Smooth muscle cell (in vitro differentiated cells): ENCODE measurements around the gene EMC1. TPM values are rescaled to one million over a fixed set of nuclear protein-coding genes. Genes with fewer than 3 reads are reported as not detected.

ENCODE experiments used
- DNase-seq: peaks from one replicate; lab custom pipeline; 2025; ENCODE audit not compliant: unreplicated experiment; lab: John Stamatoyannopoulos, UW
- H2AFZ ChIP-seq: fragments of 200-600 bp; sonication (generic); 2 replicates; pipeline ENCODE4 v1.6.0; 2016; ENCODE audit warnings: antibody characterized with exemption, low read depth, mild to moderate bottlenecking
- H3F3A ChIP-seq: fragments of 200-600 bp; sonication (generic); 2 replicates; pipeline ENCODE4 v1.6.0; 2017; ENCODE audit warnings: antibody characterized with exemption, low read depth
- H3K27ac ChIP-seq: fragments of 200-600 bp; sonication (generic); 2 replicates; pipeline ENCODE4 v1.5.1; 2016; ENCODE audit warnings: low read depth, mild to moderate bottlenecking
- H3K27me3 ChIP-seq: fragments of 200-600 bp; sonication (generic); 2 replicates; pipeline ENCODE4 v1.6.1; 2016; ENCODE audit warnings: low read depth, mild to moderate bottlenecking
- H3K36me3 ChIP-seq: fragments of 200-600 bp; sonication (generic); 2 replicates; pipeline ENCODE4 v1.5.1; 2016; ENCODE audit warnings: low read depth
- H3K4me1 ChIP-seq: fragments of 200-600 bp; sonication (generic); 2 replicates; pipeline ENCODE4 v1.5.1; 2016; ENCODE audit warnings: low read depth
- H3K4me2 ChIP-seq: fragments of 200-600 bp; sonication (generic); 2 replicates; pipeline ENCODE4 v1.6.0; 2016; ENCODE audit warnings: mild to moderate bottlenecking
- H3K4me3 ChIP-seq: fragments of 200-600 bp; sonication (generic); 2 replicates; pipeline ENCODE4 v1.5.1; 2016; ENCODE audit warnings: mild to moderate bottlenecking
- H3K79me2 ChIP-seq: fragments of 200-600 bp; sonication (generic); 2 replicates; pipeline ENCODE4 v1.6.0; 2016; ENCODE audit warnings: low read depth, mild to moderate bottlenecking
- H3K9ac ChIP-seq: fragments of 200-600 bp; sonication (generic); 2 replicates; pipeline ENCODE4 v1.6.0; 2016; ENCODE audit warnings: low read depth
- H3K9me3 ChIP-seq: fragments of 200-600 bp; sonication (generic); replicated peaks from 2 replicates; pipeline ENCODE4 v1.5.1; 2016; ENCODE audit warnings: low read depth
- H4K20me1 ChIP-seq: fragments of 200-600 bp; sonication (generic); 2 replicates; pipeline ENCODE4 v1.6.0; 2016; ENCODE audit warnings: low read depth
- CTCF ChIP-seq: fragments of 200-600 bp; sonication (generic); IDR thresholded peaks from 2 replicates; pipeline ENCODE4 v1.5.1; 2017; ENCODE audit warnings: borderline replicate concordance, mild to moderate bottlenecking, antibody characterized with exemption; ENCODE audit not compliant: insufficient read depth, poor library complexity, severe bottlenecking
- WGBS: methylation state at CpG from one replicate; pipeline ENCODE4 v1.1.7; 2016; ENCODE audit warnings: low lambda C conversion rate; 5-methylcytosine and 5-hydroxymethylcytosine counted together
- polyA plus RNA-seq: library from polyadenylated mRNA; unstranded; fragments of >200 nt; fragmentation: Nextera tagmentation; extraction: Ambion mirVana; gene quantifications from 2 replicates; pipeline ENCODE4 v1.2.1, GENCODE V29; 2016
- total RNA-seq: library from RNA; depleted of rRNA; stranded (reverse); fragments of >200 nt; gene quantifications from 2 replicates; pipeline ENCODE4 v1.2.3, GENCODE V29; 2014

The EMC1 gene
- total and polyA plus RNA-seq, 2 experiments from 2014 or later = 48.8 to 54.4 TPM

- H3K4me1 ChIP-seq = peaks cover 30% of the 10 kb centered on the region
- no peak for TF ChIP-seq CTCF
- H2AFZ ChIP-seq = peak within 1 kb of the TSS; percentile 64
- H4K20me1 ChIP-seq = peaks cover 48% of the 10 kb centered on the region
- H3F3A ChIP-seq = no peaks in the 10 kb centered on the region
- H3K9ac ChIP-seq = peak within 1 kb of the TSS; percentile 97
- H3K79me2 ChIP-seq = peaks cover 85% of the 10 kb centered on the region
- H3K36me3 ChIP-seq = no peaks in the 10 kb centered on the region
- no peaks in the 10 kb centered on the region for H3K9me3 ChIP-seq
- peak within 1 kb of the TSS; percentile 88 for H3K4me3 ChIP-seq
- 1% methylated on average over 52 of the region's 80 CpGs for WGBS
- peak; percentile 78 for DNase-seq
- H3K4me2 ChIP-seq = peak within 1 kb of the TSS; percentile 94
- peak within 1 kb of the TSS; percentile 86 for H3K27ac ChIP-seq
- no peaks in the 10 kb centered on the region for H3K27me3 ChIP-seq
Measured at GRCh38 chr1:19209990-19210771, 41.1 kb downstream of the EMC1 start, which contains the start of gene UBR4. TSS of gene UBR4 (minus strand) at chr1:19210266. CDS start at chr1:19210248, 18 bp downstream.

- no peak overlapping the region for H2AFZ ChIP-seq
- no peaks in the 10 kb centered on the region for H3K36me3 ChIP-seq
- H3K9me3 ChIP-seq = no peaks in the 10 kb centered on the region
- peaks cover 91% of the 10 kb centered on the region for H3K79me2 ChIP-seq
- H3K27me3 ChIP-seq = no peaks in the 10 kb centered on the region
- no peaks in the 10 kb centered on the region for H3F3A ChIP-seq
- H3K9ac ChIP-seq = peak overlapping the region; percentile 97
- H3K27ac ChIP-seq = peak overlapping the region; percentile 86
- no peak for TF ChIP-seq CTCF
- under 1% methylated on average over 27 of the region's 28 CpGs for WGBS
- H3K4me1 ChIP-seq = peaks cover 30% of the 10 kb centered on the region
- H4K20me1 ChIP-seq = peaks cover 52% of the 10 kb centered on the region
- H3K4me3 ChIP-seq = peak overlapping the region; percentile 88
- peak overlapping the region; percentile 94 for H3K4me2 ChIP-seq
- DNase-seq = no peak
Measured at GRCh38 chr1:19209439-19209989, 41.8 kb downstream of the EMC1 start.

GRCh38 chr1:19208710-19209438 is 42.5 kb downstream of the EMC1 start:
- peak overlapping the region; percentile 94 for H3K4me2 ChIP-seq
- WGBS = 18% methylated on average over 8 of the region's 8 CpGs
- H4K20me1 ChIP-seq = peaks cover 58% of the 10 kb centered on the region
- H3K9ac ChIP-seq = peak overlapping the region; percentile 97
- no peaks in the 10 kb centered on the region for H3K27me3 ChIP-seq
- H3K4me1 ChIP-seq = peaks cover 30% of the 10 kb centered on the region
- peak overlapping the region; percentile 88 for H3K4me3 ChIP-seq
- H3K79me2 ChIP-seq = peaks cover 91% of the 10 kb centered on the region
- no peaks in the 10 kb centered on the region for H3F3A ChIP-seq
- no peaks in the 10 kb centered on the region for H3K9me3 ChIP-seq
- TF ChIP-seq CTCF = no peak
- no peaks in the 10 kb centered on the region for H3K36me3 ChIP-seq
- H3K27ac ChIP-seq = peak overlapping the region; percentile 86
- no peak for DNase-seq
- no peak overlapping the region for H2AFZ ChIP-seq
